Activated CD4-positive, alpha-beta T cell treated with anti-CD3 and anti-CD28 coated beads, Interleukin-2, amount 50 U/mL, for 16 hours (primary cell): ENCODE measurements around the gene ENG.
"Not testable (repeated sequence)": the region's sequence is repeated elsewhere in the genome, so short reads cannot be mapped to it uniquely, and the experiment has no call there.

Experiments used
- DNase-seq: peaks from one replicate; pipeline ENCODE4 v3.0.0-alpha.2; 2020

The ENG gene

GRCh38 chr9:127788337-127789011 is 66.0 kb downstream of the ENG start:
- DNase-seq: peak; percentile 54

GRCh38 chr9:127786773-127787104 is 67.7 kb downstream of the ENG start:
- no peak for DNase-seq

- DNase-seq: peak; percentile 94
Observed at GRCh38 chr9:127785933-127786772, 68.3 kb downstream of the ENG start, which contains the start of gene CDK9. CDK9 (plus strand) TSS chr9:127786034; CDS start chr9:127786149, 115 bp downstream.

- peak; percentile 89 for DNase-seq
Observed at GRCh38 chr9:127785023-127785932, 69.2 kb downstream of the ENG start.

- DNase-seq: peak; percentile 91
Observed at GRCh38 chr9:127783111-127784008, 71.1 kb downstream of the ENG start.

GRCh38 chr9:127781806-127782205 is 72.7 kb downstream of the ENG start:
- DNase-seq: no peak

- not testable (repeated sequence) for DNase-seq
Observed at GRCh38 chr9:127780909-127781308, 73.5 kb downstream of the ENG start.

GRCh38 chr9:127780126-127780885 is 74.2 kb downstream of the ENG start:
- DNase-seq: no peak

- peak; percentile 84 for DNase-seq
Observed at GRCh38 chr9:127779136-127779981, 75.1 kb downstream of the ENG start.

- DNase-seq: peak; percentile 67
Observed at GRCh38 chr9:127778280-127779135, 76.0 kb downstream of the ENG start, which contains the start of gene SH2D3C. SH2D3C (minus strand) TSS chr9:127778666; CDS start chr9:127778627, 39 bp downstream.

- no peak for DNase-seq
Observed at GRCh38 chr9:127777368-127777980, 77.0 kb downstream of the ENG start.

GRCh38 chr9:127776924-127777289 is 77.6 kb downstream of the ENG start:
- peak; percentile 54 for DNase-seq

GRCh38 chr9:127776195-127776923 is 78.1 kb downstream of the ENG start:
- peak; percentile 89 for DNase-seq

GRCh38 chr9:127773981-127774380 is 80.5 kb downstream of the ENG start:
- no peak for DNase-seq

GRCh38 chr9:127773272-127773671 is 81.2 kb downstream of the ENG start:
- no peak for DNase-seq

- DNase-seq: no peak
Observed at GRCh38 chr9:127772603-127773002, 81.9 kb downstream of the ENG start.

- DNase-seq: no peak
Observed at GRCh38 chr9:127771570-127772189, 82.8 kb downstream of the ENG start.
